G401 (cell line): ENCODE measurements around the gene WDR45B. TPM values are rescaled to one million over a fixed set of nuclear protein-coding genes. Genes with fewer than 3 reads are reported as not detected.

Experiments
- DNase-seq: peaks from one replicate; pipeline ENCODE4 v3.0.0-alpha.2; 2015; ENCODE audit warnings: low spot score
- in situ Hi-C: cut with HindIII; loops from 2 replicates; pipeline ENCODE4 v1.10.0; 2016; ENCODE audit warnings: low sequenced_read_pairs, mixed read lengths
- total RNA-seq: library from RNA; depleted of rRNA; stranded (reverse); fragments of >200 nt; shearing (Covaris generic); gene quantifications from 2 replicates; pipeline ENCODE4 v1.2.3, GENCODE V29; 2014

Gene WDR45B
- total RNA-seq, 1 experiment from 2014 or later: 109 TPM

DNA sequence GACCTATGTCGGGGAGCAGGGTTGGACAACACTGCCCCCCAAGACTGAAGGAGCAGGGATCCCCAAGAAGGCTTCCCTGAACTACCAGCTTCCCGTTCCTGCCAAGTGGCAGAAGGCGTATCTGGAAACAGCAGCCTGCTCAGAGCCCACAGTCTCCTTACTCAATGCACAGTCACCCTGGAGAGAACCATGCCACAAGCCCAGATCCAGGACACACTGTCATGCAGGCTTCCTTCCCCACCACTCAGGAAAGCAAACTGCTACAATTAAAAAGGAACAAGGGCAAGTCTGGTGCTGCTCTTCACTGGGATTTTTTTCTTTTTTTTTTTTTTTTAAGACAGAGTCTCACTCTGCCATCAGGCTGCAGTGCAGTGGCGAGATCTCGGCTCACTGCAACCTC is 8.2 kb downstream of the WDR45B start:
- in situ Hi-C loops: no loop called here
- no peak for DNase-seq

DNA sequence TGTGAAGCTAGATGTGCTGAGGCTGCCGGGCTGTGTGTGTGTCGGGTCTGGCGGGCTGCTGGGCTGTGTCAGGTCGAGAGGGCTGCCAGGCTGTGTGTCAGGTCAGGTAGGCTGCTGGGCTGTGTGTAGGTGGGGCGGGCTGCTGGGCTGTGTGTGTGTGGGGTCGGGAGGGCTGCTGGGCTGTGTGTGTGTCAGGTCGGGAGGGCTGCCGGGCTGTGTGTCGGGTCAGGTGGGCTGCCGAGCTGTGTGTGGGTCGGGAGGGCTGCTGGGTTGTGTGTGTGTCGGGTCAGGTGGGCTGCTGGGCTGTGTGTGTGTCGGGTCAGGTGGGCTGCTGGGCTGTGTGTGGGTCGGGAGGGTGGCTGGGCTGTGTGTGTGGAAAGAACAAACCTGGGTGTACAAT is 8.6 kb downstream of the WDR45B start:
- no peak for DNase-seq
- in situ Hi-C loops: no loop called here

GRCh38 chr17:82638183-82638773 is 10.0 kb downstream of the WDR45B start:
- no peak for DNase-seq
- in situ Hi-C loops: no loop called here

DNA sequence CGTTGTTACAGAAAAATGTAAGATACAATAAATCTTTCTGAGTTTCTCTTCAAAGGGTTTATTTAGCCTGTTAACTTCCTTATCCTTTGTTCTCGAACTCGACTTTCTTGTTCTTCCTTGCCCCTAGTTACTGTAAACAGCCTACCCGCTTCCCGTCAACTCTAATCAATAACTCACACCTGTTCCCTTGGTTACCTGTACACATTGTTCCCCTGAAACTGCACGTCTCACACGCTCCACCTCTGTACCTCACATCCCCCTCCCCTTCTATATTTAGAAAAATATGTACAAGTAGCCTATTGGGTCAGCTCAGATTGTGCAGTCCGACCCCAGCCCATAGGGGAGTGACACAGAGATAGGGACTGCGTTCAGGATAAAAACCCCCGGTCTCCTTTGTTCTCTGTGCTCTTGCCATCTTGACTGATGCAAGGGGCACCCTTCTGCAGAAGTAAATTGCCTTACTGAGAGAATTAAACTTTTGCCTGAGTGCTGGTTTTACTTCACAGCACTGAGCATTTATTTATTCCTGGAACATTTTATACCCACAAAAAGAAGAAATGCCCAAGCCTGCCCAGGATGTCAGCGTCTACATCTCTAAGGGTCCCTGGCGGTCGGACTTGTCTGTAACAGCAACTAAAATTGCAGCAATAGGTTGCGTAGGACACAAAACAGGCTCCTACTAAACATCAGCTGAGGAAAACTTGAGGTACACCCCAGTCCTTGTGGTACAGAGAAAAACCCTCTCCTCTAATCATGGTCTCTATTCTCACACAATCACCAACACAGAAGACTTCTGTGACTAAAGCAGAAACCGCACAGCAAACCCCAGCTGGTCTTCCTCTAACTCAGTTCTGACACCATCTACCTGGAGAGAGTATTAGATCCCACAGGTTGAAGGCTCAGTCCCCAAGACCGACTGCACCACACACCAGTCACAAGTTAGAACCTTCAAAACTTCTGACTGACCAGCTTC is 11.3 kb downstream of the WDR45B start:
- in situ Hi-C loops: no loop called here
- DNase-seq: no peak

DNA sequence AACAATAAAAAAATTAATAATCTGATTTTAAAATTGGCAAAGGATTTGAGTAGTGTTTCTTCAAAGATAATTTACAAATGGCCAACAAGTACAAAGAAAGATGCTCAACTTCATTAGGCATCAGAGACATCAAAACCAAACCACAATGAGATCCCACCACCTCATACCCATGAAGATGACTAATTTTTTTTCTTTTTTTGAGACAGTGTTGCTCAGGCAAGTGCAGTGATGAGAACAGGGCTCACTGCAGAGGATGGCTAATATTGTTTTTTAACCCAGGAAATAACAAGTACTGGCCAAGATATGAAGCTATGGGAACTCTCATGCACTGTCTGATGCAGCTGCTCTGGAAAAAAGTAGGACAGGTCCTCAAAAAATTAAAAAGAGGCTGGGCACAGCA is 14.9 kb downstream of the WDR45B start:
- in situ Hi-C loops: no loop called here
- DNase-seq: no peak

- in situ Hi-C loops: no loop called here
- no peak for DNase-seq
These were observed 15.8 kb downstream of the WDR45B start for GRCh38 chr17:82632451-82632850.

DNA sequence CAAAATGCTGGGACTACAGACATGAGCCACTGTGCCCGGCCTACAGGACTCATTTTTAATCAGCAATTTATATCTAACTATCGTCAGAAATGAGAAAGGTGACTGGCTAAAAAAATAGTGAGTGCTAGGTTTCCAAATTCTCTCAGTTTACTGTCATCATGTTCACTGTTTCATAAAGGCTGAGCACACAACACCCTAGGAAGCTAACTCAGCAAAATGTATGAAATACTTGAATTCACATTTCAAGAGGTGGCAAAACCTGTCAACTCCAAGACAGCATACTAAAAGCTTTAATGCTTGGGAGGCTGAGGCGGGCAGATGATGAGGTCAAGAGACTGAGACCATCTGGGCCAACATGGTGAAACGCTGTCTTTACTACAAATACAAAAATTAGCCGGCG is 16.7 kb downstream of the WDR45B start:
- in situ Hi-C loops: no loop called here
- no peak for DNase-seq

GRCh38 chr17:82630212-82630611 is 18.0 kb downstream of the WDR45B start:
- no peak for DNase-seq
- in situ Hi-C loops: no loop called here

- no peak for DNase-seq
These were observed 18.5 kb downstream of the WDR45B start for GRCh38 chr17:82629748-82630147.

DNA sequence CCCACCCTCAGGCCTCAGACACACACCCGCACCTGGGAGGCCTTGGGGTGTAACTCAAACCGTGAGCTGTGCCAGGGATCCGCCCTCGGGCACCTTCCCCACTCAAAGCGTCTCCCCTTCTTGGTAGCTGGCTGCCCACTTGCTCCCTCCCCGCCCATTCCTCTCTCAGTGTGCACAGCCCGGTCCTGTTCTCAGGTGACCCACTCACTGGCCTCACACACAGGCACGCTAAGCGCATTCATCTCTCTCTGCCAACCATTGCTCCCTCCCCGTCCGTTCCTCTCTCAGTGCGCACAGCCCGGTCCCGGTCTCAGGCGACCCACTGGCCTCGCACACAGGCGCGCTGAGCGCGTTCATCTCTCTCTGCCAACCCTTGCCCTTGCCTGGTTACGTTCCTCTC is 20.8 kb downstream of the WDR45B start:
- no peak for DNase-seq
- in situ Hi-C loops: no loop called here

More at GRCh38 chr17:82629748-82630147, 18.5 kb downstream of the WDR45B start:
- in situ Hi-C loops: no loop called here

- no peak for DNase-seq
- in situ Hi-C loops: no loop called here
These were observed 24.5 kb downstream of the WDR45B start for GRCh38 chr17:82623707-82624106.

GRCh38 chr17:82619641-82620040 is 28.6 kb downstream of the WDR45B start:
- in situ Hi-C loops: no loop called here
- DNase-seq: no peak

GRCh38 chr17:82619211-82619610 is 29.0 kb downstream of the WDR45B start:
- no peak for DNase-seq
- in situ Hi-C loops: no loop called here

GRCh38 chr17:82616021-82616711 is 32.1 kb downstream of the WDR45B start:
- DNase-seq: no peak
- in situ Hi-C loops: no loop called here

DNA sequence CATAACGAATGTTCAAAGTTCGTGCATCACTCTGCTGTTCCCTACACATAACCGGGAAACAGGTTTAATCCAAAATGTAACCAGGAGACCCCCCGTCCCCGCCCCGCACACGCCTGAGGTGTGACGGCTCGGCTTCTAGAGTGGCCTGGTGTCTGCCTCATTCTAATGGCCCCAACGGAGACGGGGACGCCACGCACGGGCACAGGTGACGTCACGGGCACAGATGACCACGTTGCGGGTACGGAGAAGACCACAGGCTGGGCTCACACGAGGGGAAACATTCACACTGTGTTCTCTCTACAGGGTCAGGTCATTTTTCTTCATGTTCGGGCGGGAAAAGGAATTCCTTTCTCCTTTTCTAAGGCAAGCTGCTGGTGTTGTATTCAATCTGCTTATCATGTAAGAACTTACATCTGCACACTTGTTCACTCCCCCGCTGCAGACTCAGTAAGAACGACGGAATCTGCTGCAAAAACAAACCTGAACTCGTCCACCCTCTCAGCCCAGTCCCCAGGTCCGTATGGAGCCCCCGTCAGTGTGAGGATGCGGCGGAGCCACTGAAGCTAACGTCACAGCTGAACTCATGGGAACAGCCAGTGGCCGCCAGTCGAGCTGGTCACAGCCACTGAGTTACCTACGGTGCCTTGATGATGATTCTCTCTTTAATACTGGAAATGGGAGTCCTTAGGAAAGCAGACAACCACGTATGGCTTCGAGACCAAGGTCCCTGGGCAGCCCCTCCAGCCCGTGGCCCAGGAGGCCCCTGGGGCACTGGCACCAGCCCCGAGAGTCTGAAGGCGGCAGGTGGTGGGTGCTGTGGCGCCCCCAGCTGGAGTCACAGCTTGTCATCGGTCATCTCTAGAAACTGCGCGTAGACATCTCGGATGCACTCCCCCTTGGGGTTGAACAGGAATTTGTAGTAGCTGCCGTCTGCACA is 32.9 kb downstream of the WDR45B start:
- in situ Hi-C loops: no loop called here
- DNase-seq: no peak

DNA sequence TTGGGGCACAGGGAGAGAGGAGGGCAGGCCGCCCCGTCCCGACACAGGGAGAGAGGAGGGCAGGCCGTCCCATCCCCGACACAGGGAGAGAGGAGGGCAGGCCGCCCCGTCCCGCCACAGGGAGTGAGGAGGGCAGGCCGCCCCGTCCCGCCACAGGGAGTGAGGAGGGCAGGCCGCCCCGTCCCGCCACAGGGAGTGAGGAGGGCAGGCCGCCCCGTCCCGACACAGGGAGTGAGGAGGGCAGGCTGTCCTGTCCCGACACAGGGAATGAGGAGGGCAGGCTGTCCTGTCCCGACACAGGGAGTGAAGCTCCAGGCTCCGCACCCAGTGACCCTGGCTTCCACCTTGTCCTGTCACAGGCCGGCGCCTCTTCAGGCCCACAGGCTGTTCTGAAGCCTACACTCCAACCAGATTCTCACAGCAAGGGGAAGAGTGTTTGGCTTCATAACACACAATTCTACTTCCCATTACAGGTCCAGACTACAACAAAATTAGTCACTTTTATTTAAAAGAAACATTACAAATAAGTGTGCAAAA is 34.1 kb downstream of the WDR45B start:
- no peak for DNase-seq
- in situ Hi-C loops: no loop called here

GRCh38 chr17:82613283-82614094 is 34.8 kb downstream of the WDR45B start:
- in situ Hi-C loops: no loop called here
- DNase-seq: no peak
